Measurements from ENCODE around the gene CREBBP.

Gene CREBBP

DNA sequence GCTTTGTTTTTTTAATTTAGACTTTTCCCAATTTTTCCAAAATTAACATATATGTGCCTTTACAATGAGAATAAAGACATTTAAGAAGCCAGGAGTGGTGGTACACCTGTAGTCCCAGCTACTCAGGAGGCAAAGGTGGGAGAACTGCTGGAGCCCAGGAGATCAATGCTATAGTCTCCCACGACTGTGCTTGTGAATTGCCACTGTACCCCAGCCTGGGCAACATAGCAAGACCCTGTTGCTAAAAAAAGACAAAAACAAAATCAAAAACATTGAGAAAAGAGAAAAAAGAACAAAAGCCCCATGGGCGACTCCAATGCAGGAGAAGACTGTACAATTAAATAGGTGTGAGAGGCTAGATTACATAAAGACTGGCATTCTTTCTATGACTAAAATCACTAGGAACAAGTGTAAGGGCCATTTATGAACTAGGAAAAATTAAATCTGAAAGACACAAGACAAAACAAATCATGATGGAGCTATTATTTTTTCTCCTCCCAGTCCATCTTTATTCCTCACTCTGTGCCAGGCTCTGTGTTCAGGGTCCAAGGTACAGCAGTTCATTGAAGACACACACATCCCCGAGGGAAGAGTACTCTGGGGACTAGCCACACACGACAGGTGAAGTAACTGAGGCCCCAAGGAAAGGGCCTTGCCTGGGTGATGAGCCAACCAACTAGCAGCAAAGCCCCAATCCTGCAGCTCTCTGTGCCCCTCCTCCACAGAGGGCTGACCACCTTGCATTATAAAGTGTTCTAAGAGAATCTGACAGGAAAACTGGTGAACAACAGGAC is 79.8 kb downstream of the CREBBP start:
- TF ChIP-seq, protein P1, sequence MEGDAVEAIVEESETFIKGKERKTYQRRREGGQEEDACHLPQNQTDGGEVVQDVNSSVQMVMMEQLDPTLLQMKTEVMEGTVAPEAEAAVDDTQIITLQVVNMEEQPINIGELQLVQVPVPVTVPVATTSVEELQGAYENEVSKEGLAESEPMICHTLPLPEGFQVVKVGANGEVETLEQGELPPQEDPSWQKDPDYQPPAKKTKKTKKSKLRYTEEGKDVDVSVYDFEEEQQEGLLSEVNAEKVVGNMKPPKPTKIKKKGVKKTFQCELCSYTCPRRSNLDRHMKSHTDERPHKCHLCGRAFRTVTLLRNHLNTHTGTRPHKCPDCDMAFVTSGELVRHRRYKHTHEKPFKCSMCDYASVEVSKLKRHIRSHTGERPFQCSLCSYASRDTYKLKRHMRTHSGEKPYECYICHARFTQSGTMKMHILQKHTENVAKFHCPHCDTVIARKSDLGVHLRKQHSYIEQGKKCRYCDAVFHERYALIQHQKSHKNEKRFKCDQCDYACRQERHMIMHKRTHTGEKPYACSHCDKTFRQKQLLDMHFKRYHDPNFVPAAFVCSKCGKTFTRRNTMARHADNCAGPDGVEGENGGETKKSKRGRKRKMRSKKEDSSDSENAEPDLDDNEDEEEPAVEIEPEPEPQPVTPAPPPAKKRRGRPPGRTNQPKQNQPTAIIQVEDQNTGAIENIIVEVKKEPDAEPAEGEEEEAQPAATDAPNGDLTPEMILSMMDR (IDR thresholded peaks at IDR 0.05) = no peak
- peaks cover 0 to 60% (median 23%) of the 10 kb centered on the region in 4 donors for H3K4me1 ChIP-seq
- intact Hi-C loops (cut with DNase I; ENCODE audit: low total_unique reads) = no loop called here
- DNase-seq = no peak
- no peak overlapping the region for H3K4me3 ChIP-seq
- H3K27ac ChIP-seq = no peak overlapping the region
- H3K36me3 ChIP-seq = no peaks in the 10 kb centered on the region
- H3K9me3 ChIP-seq = no peaks in the 10 kb centered on the region
- H3K27me3 ChIP-seq = no peaks in the 10 kb centered on the region

DNA sequence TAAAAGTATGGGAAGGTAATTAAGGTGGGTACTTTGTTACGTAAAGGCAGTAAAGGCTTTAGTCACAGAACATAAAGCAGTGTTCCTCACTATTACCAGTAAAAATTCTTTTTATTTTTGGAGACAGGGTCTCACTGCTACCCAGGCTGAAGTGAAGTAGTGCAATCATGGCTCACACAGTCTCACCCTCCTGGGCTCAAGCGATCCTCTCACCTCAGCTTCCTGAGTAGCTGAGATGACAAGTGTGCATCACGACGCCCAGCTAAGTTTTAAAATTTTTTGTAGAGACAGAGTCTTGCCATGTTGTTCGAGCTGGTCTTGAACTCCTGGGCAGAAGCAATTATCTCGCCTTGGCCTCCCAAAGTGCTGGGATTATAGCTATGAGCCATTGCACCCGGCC is 80.5 kb downstream of the CREBBP start:
- no peak for DNase-seq
- TF ChIP-seq, protein P1 (IDR thresholded peaks at IDR 0.05) = no peak
- no peaks in the 10 kb centered on the region for H3K27me3 ChIP-seq
- H3K9me3 ChIP-seq = no peaks in the 10 kb centered on the region
- no peaks in the 10 kb centered on the region for H3K36me3 ChIP-seq
- intact Hi-C loops (cut with DNase I; ENCODE audit: low total_unique reads) = no loop called here
- H3K27ac ChIP-seq = no peak overlapping the region
- peaks cover 0 to 66% (median 23%) of the 10 kb centered on the region in 4 donors for H3K4me1 ChIP-seq
- no peak overlapping the region for H3K4me3 ChIP-seq

DNA sequence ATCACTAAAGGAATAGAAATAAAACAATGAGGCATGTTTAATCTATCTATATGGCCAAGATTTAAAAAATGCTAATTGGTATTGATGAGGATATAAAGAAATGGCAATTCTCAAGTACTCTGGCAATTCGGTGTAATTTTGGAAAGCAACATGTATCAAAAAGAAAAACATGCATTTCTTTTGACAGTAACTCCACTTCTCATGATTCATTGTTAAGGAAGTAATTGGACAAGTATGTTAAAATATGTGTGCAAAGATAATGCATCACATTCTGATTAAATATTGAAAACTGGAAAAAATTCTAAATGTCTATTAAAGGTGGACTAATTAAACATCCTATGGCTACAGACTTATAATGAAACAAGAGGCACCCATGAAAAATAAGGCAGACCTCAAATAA is 81.2 kb downstream of the CREBBP start:
- DNase-seq = no peak
- TF ChIP-seq, protein P1 (IDR thresholded peaks at IDR 0.05) = no peak

DNA sequence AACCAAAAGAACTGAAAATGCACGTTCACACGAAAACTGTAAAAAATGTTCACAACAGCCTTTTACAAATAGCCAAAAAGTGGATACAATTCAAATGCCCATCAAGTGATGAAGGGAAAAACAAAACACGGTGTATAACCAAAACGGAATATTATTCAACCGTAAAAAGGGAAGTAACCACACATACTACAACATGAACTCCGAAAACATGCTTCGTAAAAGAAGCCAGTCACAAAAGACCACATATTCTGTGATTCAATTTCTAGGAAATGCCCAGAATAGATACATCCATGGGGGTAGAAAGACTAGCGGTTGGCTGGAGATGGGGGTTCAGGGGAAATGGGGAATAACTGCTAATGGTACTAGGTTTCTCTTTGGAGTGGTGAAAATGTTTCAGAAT is 81.7 kb downstream of the CREBBP start:
- Histone ChIP-seq H3K4me3 (no peak overlapping the region), H3K27ac (no peak overlapping the region), H3K4me1 (peaks cover 0 to 70% (median 26%) of the 10 kb centered on the region in 4 donors), H3K36me3 (no peaks in the 10 kb centered on the region), H3K9me3 (no peaks in the 10 kb centered on the region), H3K27me3 (no peaks in the 10 kb centered on the region)
- TF ChIP-seq, protein P1 (IDR thresholded peaks at IDR 0.05) = no peak
- intact Hi-C loops (cut with DNase I; ENCODE audit: low total_unique reads) = no loop called here
- DNase-seq = no peak

More for the DNA sequence above, 81.2 kb downstream of the CREBBP start:
- Histone ChIP-seq H3K27me3 (no peaks in the 10 kb centered on the region), H3K4me1 (peaks cover 0 to 68% (median 25%) of the 10 kb centered on the region in 4 donors), H3K4me3 (no peak overlapping the region), H3K27ac (no peak overlapping the region), H3K36me3 (no peaks in the 10 kb centered on the region), H3K9me3 (no peaks in the 10 kb centered on the region)
- intact Hi-C loops (cut with DNase I; ENCODE audit: low total_unique reads) = no loop called here

DNA sequence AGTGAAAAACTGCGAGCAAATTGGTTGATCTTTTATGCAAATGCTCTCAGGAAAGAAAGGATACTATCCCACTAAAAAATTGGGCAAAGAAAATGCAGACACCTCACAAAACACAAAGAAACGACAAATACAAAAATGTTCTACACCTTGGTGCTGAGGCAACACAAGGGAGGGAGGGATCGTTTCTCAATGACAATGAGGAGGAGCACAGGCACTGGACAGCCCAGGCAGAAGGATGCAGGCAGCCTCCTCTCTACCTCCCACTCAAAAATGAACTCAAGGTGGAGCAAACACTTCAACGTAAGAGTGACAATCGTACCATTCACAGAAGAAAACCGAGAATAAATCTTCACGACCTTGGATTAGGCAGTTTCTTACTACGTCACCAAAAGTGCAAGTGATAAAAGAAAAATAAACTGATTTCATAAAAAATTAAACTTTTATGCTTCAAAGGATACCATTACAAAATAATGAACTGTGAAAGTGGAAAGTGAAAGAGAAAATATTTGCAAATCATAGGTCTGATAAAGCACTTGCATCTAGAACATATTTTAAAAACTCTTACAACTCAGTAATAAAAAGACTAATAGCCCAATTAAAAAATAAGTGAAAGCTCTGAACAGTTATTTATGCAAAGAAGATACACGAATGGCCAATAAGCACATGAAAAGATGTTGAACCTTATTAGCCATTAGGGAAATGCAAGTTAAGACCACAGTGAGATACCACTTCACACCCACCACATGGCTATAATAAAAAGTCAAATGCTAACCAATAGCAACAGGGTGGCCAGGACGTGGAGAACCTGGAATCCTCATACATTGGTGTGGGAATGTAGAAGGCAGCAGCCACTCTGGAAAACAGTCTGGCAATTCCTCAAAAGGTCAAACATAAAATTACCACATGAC is 82.4 kb downstream of the CREBBP start:
- TF ChIP-seq, protein P1 (IDR thresholded peaks at IDR 0.05) = no peak
- H3K27ac ChIP-seq = no peak overlapping the region
- intact Hi-C loops (cut with DNase I; ENCODE audit: low total_unique reads) = no loop called here
- H3K4me1 ChIP-seq = peaks cover 0 to 74% (median 29%) of the 10 kb centered on the region in 4 donors
- H3K9me3 ChIP-seq = no peaks in the 10 kb centered on the region
- no peak for DNase-seq
- no peak overlapping the region for H3K4me3 ChIP-seq
- no peaks in the 10 kb centered on the region for H3K36me3 ChIP-seq
- no peaks in the 10 kb centered on the region for H3K27me3 ChIP-seq
